MV-4-11 (cell line): ENCODE results near the gene DDX43.
A peak's percentile ranks its signal among the peaks of the same experiment; 100 is the strongest.
"Not testable (repeated sequence)": the region's sequence is repeated elsewhere in the genome, so short reads cannot be mapped to it uniquely, and the experiment has no call there.

Experiments used
- DNase-seq: peaks from one replicate; lab custom pipeline; 2025; lab: John Stamatoyannopoulos, UW

The DDX43 gene

GRCh38 chr6:73394577-73395354, at the start of gene DDX43:
TSS of gene DDX43 (plus strand) at chr6:73394828. CDS start at chr6:73394906, 78 bp downstream.
- DNase-seq, result peak; percentile 31

DNA sequence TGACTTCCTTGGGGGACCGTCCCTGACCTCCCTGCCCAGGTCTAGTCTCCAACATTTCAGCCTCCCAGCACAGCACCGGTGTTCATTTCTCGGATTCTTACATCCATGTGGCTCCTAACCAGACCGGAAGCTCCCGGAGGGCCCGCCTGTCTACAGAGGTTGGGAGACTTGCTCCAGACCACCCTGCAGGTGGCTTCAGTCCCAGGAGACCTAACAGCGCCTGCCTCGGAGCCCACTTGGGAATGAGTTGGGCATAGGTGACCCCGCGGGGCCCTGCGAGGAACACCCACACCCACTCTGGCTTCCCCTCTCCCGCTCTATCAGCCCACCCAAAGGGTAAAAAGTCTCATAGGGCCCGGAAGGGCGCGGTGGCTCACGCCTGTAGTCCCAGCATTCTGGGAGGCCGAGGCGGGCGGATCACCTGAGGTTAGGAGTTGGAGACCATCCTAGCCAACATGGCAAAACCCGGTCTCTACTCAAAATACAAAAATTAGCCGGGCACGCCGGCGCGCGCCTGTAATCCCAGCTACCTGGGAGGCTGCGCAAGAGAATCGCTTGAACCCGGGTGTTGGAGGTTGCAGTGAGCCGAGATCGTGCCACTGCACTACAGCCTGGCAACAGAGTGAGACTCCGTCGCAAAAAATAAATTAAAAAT, 46.0 kb upstream of the DDX43 start:
- no peak for DNase-seq

DNA sequence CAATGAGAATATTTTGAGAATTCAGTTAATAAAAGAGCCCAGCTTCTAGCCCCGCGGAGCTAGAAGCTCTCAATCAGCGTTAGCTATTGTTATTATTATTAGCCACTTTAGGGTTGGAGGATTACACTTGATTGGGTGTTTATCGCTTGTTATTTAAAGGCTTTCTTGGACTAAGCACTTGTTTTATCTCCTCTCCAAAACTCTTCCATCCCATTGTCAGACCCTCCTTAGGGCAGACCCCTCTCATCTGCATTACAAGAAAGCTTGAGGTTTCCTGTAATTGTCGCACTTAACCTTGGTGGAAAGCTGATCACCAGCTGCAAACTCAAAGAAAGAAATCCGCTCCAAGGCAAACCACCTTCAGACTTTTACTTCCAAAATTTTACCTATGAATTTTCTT, 45.3 kb upstream of the DDX43 start:
- no peak for DNase-seq

GRCh38 chr6:73353636-73354593, 40.7 kb upstream of the DDX43 start, which contains the start of gene DPPA5:
TSS of gene DPPA5 (minus strand) at chr6:73354276. CDS start at chr6:73354225, 51 bp downstream.
- no peak for DNase-seq

GRCh38 chr6:73362358-73362757, 32.3 kb upstream of the DDX43 start, which contains the start of gene KHDC3L:
TSS of gene KHDC3L (plus strand) at chr6:73362658. CDS start at chr6:73362730, 72 bp downstream.
- DNase-seq, result no peak

DNA sequence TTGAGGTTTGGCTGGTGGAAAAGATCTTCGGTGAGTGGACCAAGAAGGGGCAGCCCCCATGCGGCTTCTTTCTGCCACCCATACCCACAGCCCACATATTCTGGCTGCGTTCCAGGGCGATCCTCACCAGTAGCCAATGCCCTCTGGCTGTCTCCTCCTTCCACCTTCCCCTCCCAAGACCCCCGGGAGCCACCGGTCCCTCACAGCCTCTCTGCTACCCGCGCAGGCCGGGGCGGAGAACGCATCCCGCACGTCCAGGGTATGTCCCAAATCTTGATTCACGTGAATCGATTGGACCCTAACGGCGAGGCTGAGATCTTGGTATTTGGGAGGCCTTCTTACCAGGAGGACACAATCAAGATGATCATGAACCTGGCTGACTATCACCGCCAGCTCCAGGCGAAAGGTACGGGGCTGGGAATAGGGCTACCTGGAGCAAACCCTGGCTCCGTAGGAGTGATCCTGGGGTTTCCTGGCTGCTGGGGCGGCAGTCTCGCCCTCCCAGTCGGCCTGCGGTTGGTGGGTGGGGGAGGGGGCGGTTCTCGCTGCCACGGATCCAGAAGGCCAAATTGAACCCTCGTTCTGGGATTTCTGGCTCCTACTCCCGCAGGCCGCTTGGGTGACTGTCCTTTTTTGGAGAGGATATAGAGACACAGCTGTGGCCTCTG, 31.6 kb upstream of the DDX43 start:
- no peak for DNase-seq

GRCh38 chr6:73363537-73363875, 31.1 kb upstream of the DDX43 start:
- DNase-seq, result no peak

DNA sequence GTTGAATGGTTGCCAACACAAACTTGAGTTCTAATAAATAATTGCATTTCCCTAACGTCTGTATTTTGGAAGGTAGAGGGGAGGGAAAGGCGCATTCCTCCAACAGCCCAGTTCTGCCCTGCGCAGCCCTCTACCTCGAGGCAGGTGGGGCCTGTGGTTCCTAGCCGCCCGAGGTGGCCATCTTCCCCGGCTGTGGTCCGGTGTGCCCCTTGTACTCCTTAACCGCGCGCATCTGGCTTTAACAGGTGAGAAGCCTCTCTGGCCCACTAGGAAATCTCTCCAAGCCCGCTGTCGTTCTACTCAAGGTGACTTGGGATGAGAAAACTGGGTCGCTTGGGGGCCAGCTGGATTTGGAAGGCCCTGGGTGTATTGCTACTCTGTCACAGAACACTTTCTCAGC, 30.5 kb upstream of the DDX43 start:
- no peak for DNase-seq

GRCh38 chr6:73364549-73364948, 30.1 kb upstream of the DDX43 start:
- no peak for DNase-seq

DNA sequence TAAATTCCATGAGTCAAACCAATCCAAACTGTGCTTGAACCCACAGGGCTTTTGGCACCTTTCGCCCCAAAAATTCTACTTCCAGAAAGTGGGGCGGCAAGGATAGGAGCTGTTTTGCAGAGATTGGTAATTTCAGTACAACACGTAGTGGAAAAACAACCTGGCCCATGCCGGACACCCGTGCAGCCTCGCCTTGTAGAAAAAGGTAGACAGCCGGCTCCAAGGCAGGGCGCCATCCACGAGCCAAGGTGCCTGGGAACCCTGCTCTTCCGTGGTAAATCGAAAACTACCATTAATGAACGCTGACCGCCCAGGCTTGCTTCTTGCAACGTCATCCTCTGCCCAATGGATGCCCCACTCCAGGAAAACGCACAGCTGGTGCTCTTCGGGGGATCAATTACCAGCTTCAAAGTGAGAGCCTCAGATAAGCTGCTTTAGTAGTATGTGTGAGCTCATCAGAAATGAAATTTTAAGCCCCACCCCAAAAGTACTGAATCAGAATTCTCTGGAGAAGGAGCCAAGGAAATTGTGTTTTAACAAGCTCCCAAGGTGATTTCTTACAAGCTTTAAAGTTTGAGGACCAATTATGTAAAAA, 26.8 kb upstream of the DDX43 start:
- no peak for DNase-seq

- no peak for DNase-seq
Observed at GRCh38 chr6:73368675-73369074, 26.0 kb upstream of the DDX43 start.

- DNase-seq, result no peak
Observed at GRCh38 chr6:73369157-73369556, 25.5 kb upstream of the DDX43 start.

- no peak for DNase-seq
Observed at GRCh38 chr6:73369563-73369962, 25.1 kb upstream of the DDX43 start, which contains the start of gene OOEP. TSS of gene OOEP (minus strand) at chr6:73369897. CDS start at chr6:73369792, 105 bp downstream.

GRCh38 chr6:73371984-73372383, 22.6 kb upstream of the DDX43 start:
- DNase-seq, result no peak

DNA sequence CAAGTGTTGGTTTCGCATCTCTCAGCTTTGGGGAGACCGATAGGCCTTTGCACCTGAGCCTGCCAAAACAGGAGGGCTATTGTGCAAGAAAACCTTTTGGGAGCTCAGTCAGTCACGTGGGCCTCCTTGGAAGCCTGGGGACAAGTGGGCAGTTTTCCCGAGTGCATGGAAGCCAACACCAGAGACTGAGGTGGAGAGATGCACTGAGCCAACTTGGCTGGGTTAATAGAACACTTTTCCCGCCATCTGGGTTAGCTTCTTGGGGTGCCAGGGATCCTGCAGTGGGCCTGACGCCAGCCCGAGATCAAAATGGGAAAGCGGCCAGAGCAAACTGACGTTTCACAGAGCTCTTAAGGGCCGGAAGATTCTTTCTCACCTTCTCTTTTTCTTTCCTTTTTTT, 22.1 kb upstream of the DDX43 start:
- no peak for DNase-seq

GRCh38 chr6:73375216-73375615, 19.4 kb upstream of the DDX43 start:
- DNase-seq, result no peak

- DNase-seq, result no peak
Observed at GRCh38 chr6:73377225-73377624, 17.4 kb upstream of the DDX43 start.

- DNase-seq, result not testable (repeated sequence)
Observed at GRCh38 chr6:73381531-73381930, 13.1 kb upstream of the DDX43 start.

- DNase-seq, result no peak
Observed at GRCh38 chr6:73382462-73383113, 12.0 kb upstream of the DDX43 start.

GRCh38 chr6:73388433-73388799, 6.2 kb upstream of the DDX43 start:
- DNase-seq, result no peak
